Fibroblast of mammary gland (primary cell): Measurements from ENCODE around the gene PLCXD3.

Experiments
- DNase-seq: peaks from one replicate; pipeline ENCODE4 v3.0.0-alpha.2; 2010; ENCODE audit warnings: low read depth
- H3K4me3 ChIP-seq: 2 replicates; pipeline ENCODE4 v1.5.1; 2011; ENCODE audit warnings: low read depth, mild to moderate bottlenecking, low read length, moderate library complexity; ENCODE audit not compliant: control insufficient read depth
- CTCF ChIP-seq: conservative IDR thresholded peaks from 2 replicates; pipeline ENCODE4 v1.5.1; 2011; ENCODE audit warnings: low read depth, low read length, inconsistent platforms; ENCODE audit not compliant: control insufficient read depth, insufficient read depth

PLCXD3 gene

GRCh38 chr5:41312478-41313060, 197.8 kb downstream of the PLCXD3 start:
- no peak for DNase-seq
- no peak for TF ChIP-seq CTCF
- H3K4me3 ChIP-seq = no peak overlapping the region

DNA sequence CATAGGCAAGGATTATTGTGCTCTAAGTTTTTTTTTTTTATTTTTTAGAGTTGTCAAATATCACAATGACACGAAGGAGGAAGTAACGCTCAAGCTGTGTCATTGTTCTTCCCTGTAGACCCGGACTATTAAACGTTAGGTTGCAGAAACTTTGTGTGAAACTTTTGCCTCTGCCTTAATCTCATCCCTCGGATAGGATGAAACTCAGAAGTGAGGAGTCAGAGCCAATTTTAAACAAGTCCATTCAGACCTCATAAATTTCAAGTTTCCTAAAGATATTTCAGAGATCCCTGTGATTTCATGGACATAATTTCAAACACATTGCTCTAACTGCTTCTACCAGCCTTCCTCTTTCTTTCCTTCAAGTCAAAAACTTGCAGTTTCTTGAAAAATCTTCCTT, 198.3 kb downstream of the PLCXD3 start:
- TF ChIP-seq CTCF = no peak
- no peak overlapping the region for H3K4me3 ChIP-seq
- no peak for DNase-seq

- H3K4me3 ChIP-seq = no peak overlapping the region
- DNase-seq = no peak
- TF ChIP-seq CTCF = no peak
Measured at GRCh38 chr5:41309275-41309674, 201.1 kb downstream of the PLCXD3 start.

GRCh38 chr5:41306005-41306404, 204.4 kb downstream of the PLCXD3 start:
- DNase-seq = no peak
- H3K4me3 ChIP-seq = no peak overlapping the region
- TF ChIP-seq CTCF = no peak

- no peak for DNase-seq
- H3K4me3 ChIP-seq = no peak overlapping the region
- TF ChIP-seq CTCF = no peak
Measured at GRCh38 chr5:41305056-41305455, 205.3 kb downstream of the PLCXD3 start.

DNA sequence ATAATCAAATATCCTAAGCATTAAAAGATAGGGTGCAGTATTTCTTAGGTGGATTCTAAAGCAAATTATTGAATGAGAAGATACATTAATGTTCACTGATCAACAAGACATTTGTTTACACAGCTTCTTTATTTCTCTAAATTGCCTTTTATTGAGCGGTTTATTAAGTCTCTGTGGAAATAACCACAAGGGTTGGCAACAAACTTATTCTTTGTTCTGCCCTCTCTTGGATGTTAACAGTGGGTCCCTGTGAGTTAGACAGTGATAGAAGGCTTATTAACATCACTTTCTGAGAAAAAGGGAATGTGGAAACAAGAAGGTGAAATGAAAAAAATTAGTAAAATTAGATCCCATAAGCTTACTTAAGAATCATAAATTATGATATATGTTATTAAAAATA, 214.3 kb downstream of the PLCXD3 start:
- no peak overlapping the region for H3K4me3 ChIP-seq
- DNase-seq = no peak
- TF ChIP-seq CTCF = no peak

DNA sequence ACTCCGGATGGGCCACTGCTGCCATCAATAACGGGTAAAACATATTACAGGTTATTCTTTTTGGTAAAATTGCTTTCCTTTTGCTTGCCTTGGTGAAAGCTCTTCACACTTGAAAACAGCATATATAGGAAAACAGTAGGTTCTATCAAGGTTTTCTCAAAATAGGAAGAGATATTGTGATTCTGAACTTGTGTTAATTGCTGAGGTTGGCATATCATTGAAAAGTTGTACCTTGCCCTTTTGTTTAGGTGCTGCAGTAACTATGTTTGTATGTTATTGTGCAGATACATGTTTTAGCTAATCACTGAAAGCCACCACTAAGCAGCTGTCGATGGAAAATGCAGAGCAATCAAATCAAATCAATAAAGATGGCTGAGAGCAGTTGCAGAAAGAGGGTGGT, 219.1 kb downstream of the PLCXD3 start:
- no peak overlapping the region for H3K4me3 ChIP-seq
- no peak for DNase-seq
- TF ChIP-seq CTCF = no peak
